ENCODE data around the gene CFAP54. TPM values are rescaled to one million over a fixed set of nuclear protein-coding genes. Genes with fewer than 3 reads are reported as not detected.
A peak's percentile ranks its signal among the peaks of the same experiment; 100 is the strongest.

CFAP54 gene
- total RNA-seq, 1 experiment from 2014 or later = 0.64 TPM

GRCh38 chr12:96810477-96810876 is 321.1 kb downstream of the CFAP54 start:
- ATAC-seq (no peak), DNase-seq (ENCODE audit: low read depth, low spot score) (no peak)
- no peaks in the 10 kb centered on the region for H3K4me1 ChIP-seq (ENCODE audit: control insufficient read depth, insufficient read depth, low read length)
- CTCF ChIA-PET = no interaction called here
- BruUV-seq (replicated peaks) = no TSS peak
- no peak overlapping the region for H3K4me3 ChIP-seq (ENCODE audit: low read depth in 2 of 2, low read length in 2 of 2)
- H3K9me3 ChIP-seq (ENCODE audit: control insufficient read depth, insufficient read depth, low read depth, low read length) = no peaks in the 10 kb centered on the region
- no peaks in the 10 kb centered on the region for H3K36me3 ChIP-seq (ENCODE audit: control insufficient read depth, insufficient read depth, low read length)
- intact Hi-C loops (cut with micrococcal nuclease; ENCODE audit: unreplicated experiment) (no loop called here), in situ Hi-C loops (cut with HindIII; ENCODE audit: low pct_unique_long_range_greater_than_20kb, low sequenced_read_pairs) (no loop called here)
- H3K27ac ChIP-seq (ENCODE audit: low read length) = no peak overlapping the region
- no peak for TF ChIP-seq POLR2AphosphoS5 (IDR thresholded peaks at IDR 0.05; ENCODE audit: low read depth, low read length)
- TF ChIP-seq, protein P1, sequence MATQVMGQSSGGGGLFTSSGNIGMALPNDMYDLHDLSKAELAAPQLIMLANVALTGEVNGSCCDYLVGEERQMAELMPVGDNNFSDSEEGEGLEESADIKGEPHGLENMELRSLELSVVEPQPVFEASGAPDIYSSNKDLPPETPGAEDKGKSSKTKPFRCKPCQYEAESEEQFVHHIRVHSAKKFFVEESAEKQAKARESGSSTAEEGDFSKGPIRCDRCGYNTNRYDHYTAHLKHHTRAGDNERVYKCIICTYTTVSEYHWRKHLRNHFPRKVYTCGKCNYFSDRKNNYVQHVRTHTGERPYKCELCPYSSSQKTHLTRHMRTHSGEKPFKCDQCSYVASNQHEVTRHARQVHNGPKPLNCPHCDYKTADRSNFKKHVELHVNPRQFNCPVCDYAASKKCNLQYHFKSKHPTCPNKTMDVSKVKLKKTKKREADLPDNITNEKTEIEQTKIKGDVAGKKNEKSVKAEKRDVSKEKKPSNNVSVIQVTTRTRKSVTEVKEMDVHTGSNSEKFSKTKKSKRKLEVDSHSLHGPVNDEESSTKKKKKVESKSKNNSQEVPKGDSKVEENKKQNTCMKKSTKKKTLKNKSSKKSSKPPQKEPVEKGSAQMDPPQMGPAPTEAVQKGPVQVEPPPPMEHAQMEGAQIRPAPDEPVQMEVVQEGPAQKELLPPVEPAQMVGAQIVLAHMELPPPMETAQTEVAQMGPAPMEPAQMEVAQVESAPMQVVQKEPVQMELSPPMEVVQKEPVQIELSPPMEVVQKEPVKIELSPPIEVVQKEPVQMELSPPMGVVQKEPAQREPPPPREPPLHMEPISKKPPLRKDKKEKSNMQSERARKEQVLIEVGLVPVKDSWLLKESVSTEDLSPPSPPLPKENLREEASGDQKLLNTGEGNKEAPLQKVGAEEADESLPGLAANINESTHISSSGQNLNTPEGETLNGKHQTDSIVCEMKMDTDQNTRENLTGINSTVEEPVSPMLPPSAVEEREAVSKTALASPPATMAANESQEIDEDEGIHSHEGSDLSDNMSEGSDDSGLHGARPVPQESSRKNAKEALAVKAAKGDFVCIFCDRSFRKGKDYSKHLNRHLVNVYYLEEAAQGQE (IDR thresholded peaks at IDR 0.05; ENCODE audit: insufficient read depth in 1 of 2, low read depth in 2 of 2, low read length in 1 of 2) = no peak
- TF ChIP-seq SIN3A (IDR thresholded peaks at IDR 0.05; ENCODE audit: borderline replicate concordance, insufficient read depth, low read depth, low read length) = no peak
- TF ChIP-seq CTCF (IDR thresholded peaks at IDR 0.05) = no peak
- no peak for TF ChIP-seq TCF7L2 (IDR thresholded peaks at IDR 0.05; ENCODE audit: low read depth, low read length)
- H3K27me3 ChIP-seq (ENCODE audit: control insufficient read depth, insufficient read depth, low read length) = no peaks in the 10 kb centered on the region
- POLR2A ChIA-PET = no interaction called here

DNA sequence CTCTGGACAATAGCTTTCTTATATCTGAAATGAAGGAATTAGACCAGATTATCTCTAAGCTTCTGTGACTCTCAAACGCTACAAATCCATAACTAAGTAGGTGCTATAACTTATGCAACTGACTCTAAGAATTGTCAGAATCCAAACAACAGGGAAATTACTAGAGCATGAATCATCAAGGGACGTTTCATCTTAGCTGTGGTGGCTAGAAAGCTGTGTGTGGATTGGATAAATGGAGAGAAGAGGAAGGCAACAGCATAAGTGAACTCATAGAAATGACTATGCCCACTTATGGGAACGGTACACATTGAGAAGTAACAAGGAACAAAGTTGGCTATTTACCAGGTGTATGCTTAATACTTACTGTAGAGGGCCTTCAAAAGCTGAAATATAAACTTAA is 321.7 kb downstream of the CFAP54 start:
- H3K27me3 ChIP-seq (ENCODE audit: control insufficient read depth, insufficient read depth, low read length) = no peaks in the 10 kb centered on the region
- no peaks in the 10 kb centered on the region for H3K36me3 ChIP-seq (ENCODE audit: control insufficient read depth, insufficient read depth, low read length)
- H3K4me3 ChIP-seq (ENCODE audit: low read depth in 2 of 2, low read length in 2 of 2) = no peak overlapping the region
- H3K9me3 ChIP-seq (ENCODE audit: control insufficient read depth, insufficient read depth, low read depth, low read length) = no peaks in the 10 kb centered on the region
- TF ChIP-seq, protein P1 (IDR thresholded peaks at IDR 0.05; ENCODE audit: insufficient read depth in 1 of 2, low read depth in 2 of 2, low read length in 1 of 2) = no peak
- TF ChIP-seq CTCF (IDR thresholded peaks at IDR 0.05) (no peak), POLR2AphosphoS5 (IDR thresholded peaks at IDR 0.05; ENCODE audit: low read depth, low read length) (no peak), SIN3A (IDR thresholded peaks at IDR 0.05; ENCODE audit: borderline replicate concordance, insufficient read depth, low read depth, low read length) (no peak), TCF7L2 (IDR thresholded peaks at IDR 0.05; ENCODE audit: low read depth, low read length) (no peak)
- intact Hi-C loops (cut with micrococcal nuclease; ENCODE audit: unreplicated experiment) = no loop called here
- CTCF ChIA-PET = no interaction called here
- ATAC-seq (no peak), DNase-seq (ENCODE audit: low read depth, low spot score) (peak; percentile 8)
- in situ Hi-C loops (cut with HindIII; ENCODE audit: low pct_unique_long_range_greater_than_20kb, low sequenced_read_pairs) = no loop called here
- no peak overlapping the region for H3K27ac ChIP-seq (ENCODE audit: low read length)
- POLR2A ChIA-PET = no interaction called here
- BruUV-seq (replicated peaks) = no TSS peak
- no peaks in the 10 kb centered on the region for H3K4me1 ChIP-seq (ENCODE audit: control insufficient read depth, insufficient read depth, low read length)
